ENCODE measurements around the gene EGLN1. TPM values are rescaled to one million over a fixed set of nuclear protein-coding genes. Genes with fewer than 3 reads are reported as not detected.
A peak's percentile ranks its signal among the peaks of the same experiment; 100 is the strongest.

The EGLN1 gene
- total RNA-seq, 1 experiment from 2014 or later = 66.6 TPM

- DNase-seq (ENCODE audit: low read depth, low spot score) = no peak
- in situ Hi-C loops (cut with HindIII; ENCODE audit: low pct_unique_long_range_greater_than_20kb, low sequenced_read_pairs) = no loop called here
Measured at GRCh38 chr1:231408528-231409094, 13.5 kb downstream of the EGLN1 start.

DNA sequence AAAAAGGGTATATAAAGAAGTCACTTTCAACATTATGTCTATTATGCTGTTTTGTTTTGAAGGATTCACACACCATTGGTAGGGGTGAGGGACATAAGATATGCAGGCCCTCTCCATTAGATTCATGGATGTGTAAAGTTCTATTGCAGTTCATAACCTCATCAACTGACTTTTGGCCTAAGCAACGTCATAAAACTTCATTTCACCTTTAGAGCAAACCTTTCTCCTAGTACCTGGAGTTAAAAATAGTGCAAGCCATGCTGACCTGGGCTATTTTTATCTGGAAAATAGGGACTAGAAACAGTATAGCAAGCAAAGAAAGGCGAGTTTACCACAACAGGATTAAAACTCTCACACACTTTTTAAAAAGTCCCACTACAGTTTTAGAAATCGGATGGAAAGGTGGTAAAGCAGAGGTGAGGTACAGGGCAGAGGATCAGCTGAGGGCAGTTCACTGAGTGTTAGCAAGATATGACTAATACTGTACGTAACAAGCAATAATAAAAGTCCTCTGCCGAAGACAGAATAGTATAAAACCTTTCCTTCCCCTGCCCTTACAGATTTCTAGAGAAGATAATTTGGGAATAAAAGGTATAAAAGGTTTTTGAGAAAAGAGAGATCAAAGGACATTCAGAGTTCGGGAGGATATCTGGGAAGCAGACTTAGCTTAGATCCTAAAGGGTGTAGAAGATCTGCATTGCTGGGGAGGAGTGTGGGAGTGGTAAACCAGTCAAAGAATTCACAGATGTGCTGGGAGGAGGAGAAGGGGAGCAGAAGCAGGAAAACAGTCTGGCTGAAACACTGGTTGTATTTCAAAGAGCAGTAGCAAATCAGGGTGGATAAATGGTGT lies 14.3 kb downstream of the EGLN1 start:
- no peak for DNase-seq (ENCODE audit: low read depth, low spot score)

GRCh38 chr1:231407049-231407448 lies 15.0 kb downstream of the EGLN1 start:
- DNase-seq (ENCODE audit: low read depth, low spot score) = no peak
- in situ Hi-C loops (cut with HindIII; ENCODE audit: low pct_unique_long_range_greater_than_20kb, low sequenced_read_pairs) = no loop called here

More for the DNA sequence above, 14.3 kb downstream of the EGLN1 start:
- in situ Hi-C loops (cut with HindIII; ENCODE audit: low pct_unique_long_range_greater_than_20kb, low sequenced_read_pairs) = no loop called here

DNA sequence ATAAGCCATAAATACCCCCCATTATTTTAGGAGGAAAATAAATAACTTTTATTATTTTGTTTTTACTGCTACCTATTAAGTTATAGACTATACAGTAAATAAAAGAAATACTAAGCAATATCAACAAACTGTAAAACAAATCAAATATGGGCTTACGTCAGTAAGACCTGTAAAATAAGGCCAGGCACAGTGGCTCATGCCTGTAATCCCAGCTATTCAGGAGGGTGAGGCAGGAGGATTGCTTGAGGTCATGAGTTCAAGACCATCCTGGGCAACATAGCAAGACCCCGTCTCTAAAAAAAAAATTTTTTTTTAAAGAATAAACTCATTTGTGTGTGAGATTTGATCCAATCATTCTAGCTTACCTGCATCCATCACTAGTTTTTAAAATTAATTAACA lies 17.8 kb downstream of the EGLN1 start:
- in situ Hi-C loops (cut with HindIII; ENCODE audit: low pct_unique_long_range_greater_than_20kb, low sequenced_read_pairs) = no loop called here
- DNase-seq (ENCODE audit: low read depth, low spot score) = no peak

- no peak for DNase-seq (ENCODE audit: low read depth, low spot score)
- in situ Hi-C loops (cut with HindIII; ENCODE audit: low pct_unique_long_range_greater_than_20kb, low sequenced_read_pairs) = no loop called here
Measured at GRCh38 chr1:231401478-231401877, 20.6 kb downstream of the EGLN1 start.

- no peak for DNase-seq (ENCODE audit: low read depth, low spot score)
- in situ Hi-C loops (cut with HindIII; ENCODE audit: low pct_unique_long_range_greater_than_20kb, low sequenced_read_pairs) = no loop called here
Measured at GRCh38 chr1:231397886-231398671, 24.0 kb downstream of the EGLN1 start.

DNA sequence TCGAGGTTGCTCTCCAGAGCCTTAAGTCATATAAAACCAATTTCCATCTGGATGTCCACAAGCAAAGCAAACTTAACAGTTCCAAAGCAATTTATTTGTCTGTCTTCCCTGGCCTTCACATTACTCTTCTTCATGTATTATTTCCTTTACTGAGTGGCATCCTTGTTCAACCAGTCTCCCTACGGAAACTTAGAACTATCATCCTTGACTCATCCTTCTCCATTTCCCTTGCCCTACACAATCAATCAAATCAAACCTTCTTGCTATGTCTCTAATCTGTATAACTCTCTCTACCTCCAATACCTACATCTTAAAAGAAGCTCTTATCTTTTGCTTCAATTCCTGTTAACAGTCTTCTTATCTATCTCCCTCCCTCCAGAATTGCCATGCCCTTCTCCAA lies 25.4 kb downstream of the EGLN1 start:
- in situ Hi-C loops (cut with HindIII; ENCODE audit: low pct_unique_long_range_greater_than_20kb, low sequenced_read_pairs) = no loop called here
- DNase-seq (ENCODE audit: low read depth, low spot score) = no peak

- no peak for DNase-seq (ENCODE audit: low read depth, low spot score)
- in situ Hi-C loops (cut with HindIII; ENCODE audit: low pct_unique_long_range_greater_than_20kb, low sequenced_read_pairs) = no loop called here
Measured at GRCh38 chr1:231395998-231396390, 26.1 kb downstream of the EGLN1 start.

- in situ Hi-C loops (cut with HindIII; ENCODE audit: low pct_unique_long_range_greater_than_20kb, low sequenced_read_pairs) = no loop called here
Measured at GRCh38 chr1:231395076-231395997, 26.8 kb downstream of the EGLN1 start.

DNA sequence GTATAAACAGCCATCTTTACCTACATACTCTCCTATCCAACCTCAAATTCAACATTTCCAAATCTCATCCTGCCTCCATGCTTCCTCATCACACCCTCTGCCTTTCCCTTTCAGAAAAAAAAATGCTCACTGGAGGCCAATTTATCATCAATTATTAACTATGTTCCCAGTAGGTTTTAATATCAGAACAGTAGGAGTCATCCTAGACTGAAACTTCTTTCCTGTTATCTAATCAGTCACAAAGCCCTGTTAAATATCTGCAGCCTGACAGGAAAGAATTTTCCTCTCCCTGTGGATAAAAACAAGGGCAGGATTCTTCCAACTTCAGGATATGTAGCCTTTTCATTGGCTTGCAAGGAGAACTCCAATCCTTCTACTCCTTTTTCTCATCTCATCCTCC lies 28.4 kb downstream of the EGLN1 start:
- in situ Hi-C loops (cut with HindIII; ENCODE audit: low pct_unique_long_range_greater_than_20kb, low sequenced_read_pairs) = no loop called here
- no peak for DNase-seq (ENCODE audit: low read depth, low spot score)

More at GRCh38 chr1:231395076-231395997, 26.8 kb downstream of the EGLN1 start:
- peak; percentile 44 for DNase-seq (ENCODE audit: low read depth, low spot score)

DNA sequence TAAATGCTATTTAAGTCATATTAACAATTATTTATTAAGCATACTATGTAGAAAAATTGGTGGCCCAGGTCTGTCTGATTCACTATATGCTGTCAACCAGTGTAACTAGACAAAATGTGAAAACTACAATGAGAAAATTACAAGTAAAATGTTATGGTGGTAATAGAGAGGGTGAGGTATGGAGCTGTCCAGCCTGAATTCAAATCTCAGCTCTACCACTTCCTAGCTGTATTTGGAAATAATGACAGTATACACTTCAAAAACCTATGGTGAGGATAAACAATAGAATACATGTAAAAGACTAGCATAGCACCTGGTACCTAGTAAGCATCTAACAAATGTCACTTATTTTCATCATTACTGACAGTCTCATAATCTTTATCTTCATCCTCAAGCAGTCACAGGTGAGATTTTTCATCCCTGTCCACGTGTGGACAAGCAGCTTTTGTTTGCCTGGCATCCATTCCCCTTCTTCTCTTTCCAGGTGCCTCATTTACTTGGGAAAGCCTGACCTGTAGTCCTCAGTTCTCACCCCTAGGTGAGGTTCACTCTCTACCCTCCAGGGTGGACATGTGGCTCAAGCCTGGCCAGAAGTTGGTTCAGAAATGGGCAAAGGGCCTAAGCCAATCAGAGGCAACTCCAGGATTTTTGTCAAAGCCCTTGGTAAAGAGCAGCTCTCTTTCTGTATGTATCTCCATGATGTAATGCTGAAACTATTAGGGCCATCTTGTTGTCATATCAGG lies 29.5 kb downstream of the EGLN1 start:
- in situ Hi-C loops (cut with HindIII; ENCODE audit: low pct_unique_long_range_greater_than_20kb, low sequenced_read_pairs) = no loop called here
- no peak for DNase-seq (ENCODE audit: low read depth, low spot score)

GRCh38 chr1:231390071-231390470 lies 32.0 kb downstream of the EGLN1 start:
- in situ Hi-C loops (cut with HindIII; ENCODE audit: low pct_unique_long_range_greater_than_20kb, low sequenced_read_pairs) = no loop called here
- DNase-seq (ENCODE audit: low read depth, low spot score) = no peak

GRCh38 chr1:231387770-231388669 lies 34.1 kb downstream of the EGLN1 start:
- DNase-seq (ENCODE audit: low read depth, low spot score) = no peak
- in situ Hi-C loops (cut with HindIII; ENCODE audit: low pct_unique_long_range_greater_than_20kb, low sequenced_read_pairs) = no loop called here

DNA sequence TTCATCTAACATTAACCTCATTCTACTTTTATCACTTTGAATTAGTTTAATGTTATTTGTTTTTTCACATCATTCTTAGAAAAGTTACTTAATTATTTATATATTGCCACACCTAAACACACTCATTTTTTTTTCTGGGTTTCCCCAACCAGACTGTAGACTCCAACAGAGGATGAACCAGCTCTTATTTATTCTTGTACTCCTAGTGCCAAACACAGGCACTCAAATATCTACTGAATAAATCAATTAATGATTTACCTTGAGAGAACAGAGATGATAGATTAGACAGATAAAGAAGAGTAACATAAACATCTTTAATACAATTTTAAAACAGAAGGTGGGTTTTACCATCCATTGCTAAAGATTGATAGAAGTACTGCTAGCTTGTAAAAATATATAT lies 35.6 kb downstream of the EGLN1 start:
- in situ Hi-C loops (cut with HindIII; ENCODE audit: low pct_unique_long_range_greater_than_20kb, low sequenced_read_pairs) = no loop called here
- no peak for DNase-seq (ENCODE audit: low read depth, low spot score)

DNA sequence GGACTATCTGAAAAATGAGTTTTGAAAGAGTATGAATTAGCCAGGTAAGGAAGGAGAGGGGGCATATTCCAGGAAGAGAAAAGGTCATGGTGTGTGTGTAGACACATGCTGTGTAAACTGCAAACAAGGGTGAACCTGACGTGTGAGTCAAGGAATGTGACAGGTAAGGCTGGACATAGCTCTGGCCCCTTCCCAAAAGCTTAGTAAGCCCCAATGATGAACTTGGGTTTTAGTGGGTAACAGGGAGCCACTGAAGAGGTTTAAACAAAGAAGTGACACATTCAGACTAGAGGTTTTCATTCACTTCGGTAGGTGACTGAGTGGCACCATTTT lies 36.7 kb downstream of the EGLN1 start:
- in situ Hi-C loops (cut with HindIII; ENCODE audit: low pct_unique_long_range_greater_than_20kb, low sequenced_read_pairs) = no loop called here

More for the DNA sequence above, 36.7 kb downstream of the EGLN1 start:
- DNase-seq (ENCODE audit: low read depth, low spot score) = no peak

Data from SK-MEL-5 (cell line).